OCI-LY7 (cell line): ENCODE results near the gene FGD3. TPM values are rescaled to one million over a fixed set of nuclear protein-coding genes. Genes with fewer than 3 reads are reported as not detected.
A peak's percentile ranks its signal among the peaks of the same experiment; 100 is the strongest.

ENCODE experiments used
- BruUV-seq: library from RNA; stranded (reverse); fragments of 400-500 nt; replicated peaks from 2 replicates; lab custom pipeline; 2021; lab: Mats Ljungman, UMichigan
- CTCF ChIA-PET: fragments of 300-600 bp; sonication (Branson Sonifier 250); formaldehyde crosslinking; loops from one replicate; lab custom pipeline; 2022; ENCODE audit warnings: antibody characterized with exemption; ENCODE audit not compliant: unreplicated experiment; lab: Charles Lee
- POLR2A ChIA-PET: fragments of 300-600 bp; sonication (Branson Sonifier 250); formaldehyde crosslinking; loops from one replicate; lab custom pipeline; 2022; ENCODE audit warnings: antibody characterized with exemption; lab: Charles Lee
- DNase-seq: peaks from one replicate; pipeline ENCODE4 v3.0.0-alpha.2; 2015; ENCODE audit warnings: low spot score
- H2AFZ ChIP-seq: fragments of 200-600 bp; sonication (generic), shearing (Covaris generic); 2 replicates; pipeline ENCODE4 v1.6.1; 2014; ENCODE audit warnings: mild to moderate bottlenecking, antibody characterized with exemption, low read length, moderate library complexity
- H3K27ac ChIP-seq: fragments of 200-600 bp; sonication (generic); 2 replicates; pipeline ENCODE4 v1.5.1; 2014; ENCODE audit warnings: mixed run types, low read depth, mild to moderate bottlenecking, moderate library complexity, low read length, inconsistent platforms; ENCODE audit not compliant: poor library complexity, severe bottlenecking
- H3K36me3 ChIP-seq: fragments of 200-600 bp; sonication (generic); 2 replicates; pipeline ENCODE4 v1.6.1; 2014; ENCODE audit warnings: mild to moderate bottlenecking, antibody characterized with exemption, low read length, moderate library complexity, mixed read lengths; ENCODE audit not compliant: insufficient read depth
- H3K4me1 ChIP-seq: fragments of 200-600 bp; sonication (generic); 2 replicates; pipeline ENCODE4 v1.5.1; 2014; ENCODE audit warnings: mild to moderate bottlenecking, low read length; ENCODE audit not compliant: insufficient read depth, poor library complexity, severe bottlenecking
- H3K4me2 ChIP-seq: fragments of 200-600 bp; sonication (generic); 2 replicates; pipeline ENCODE4 v1.6.1; 2014; ENCODE audit warnings: mild to moderate bottlenecking, low read length
- H3K4me3 ChIP-seq: fragments of 200-600 bp; sonication (generic); 2 replicates; pipeline ENCODE4 v1.5.1; 2014; ENCODE audit warnings: mild to moderate bottlenecking, low read depth, low read length; ENCODE audit not compliant: poor library complexity, severe bottlenecking
- H3K79me2 ChIP-seq: fragments of 200-600 bp; sonication (generic); 2 replicates; pipeline ENCODE4 v1.6.1; 2016; ENCODE audit warnings: low read depth, mild to moderate bottlenecking, low read length, moderate library complexity, mixed read lengths; ENCODE audit not compliant: insufficient read depth
- H3K9me2 ChIP-seq: fragments of 200-600 bp; sonication (generic); 2 replicates; pipeline ENCODE4 v1.6.1; 2016; ENCODE audit warnings: mild to moderate bottlenecking, low read length, mixed read lengths; ENCODE audit not compliant: insufficient read depth
- H3K9me3 ChIP-seq: fragments of 200-600 bp; sonication (generic); 2 replicates; pipeline ENCODE4 v1.6.1; 2014; ENCODE audit warnings: mild to moderate bottlenecking, mixed run types, low read length, mixed read lengths
- H4K20me1 ChIP-seq: fragments of 200-600 bp; sonication (generic); 2 replicates; pipeline ENCODE4 v1.6.1; 2014; ENCODE audit warnings: mild to moderate bottlenecking, antibody characterized with exemption, low read length, moderate library complexity, mixed read lengths; ENCODE audit not compliant: insufficient read depth
- CTCF ChIP-seq: fragments of 200-600 bp; sonication (generic); conservative IDR thresholded peaks from 2 replicates; pipeline ENCODE4 v1.5.1; 2014; ENCODE audit warnings: mild to moderate bottlenecking, antibody characterized with exemption, low read length, moderate library complexity, mixed read lengths
- EZH2phosphoT487 ChIP-seq: fragments of 200-600 bp; sonication (generic); IDR thresholded peaks from 2 replicates; pipeline ENCODE4 v1.6.1; 2018; ENCODE audit warnings: low read depth, borderline replicate concordance, mild to moderate bottlenecking, mixed run types, antibody characterized with exemption, low read length, moderate library complexity, mixed read lengths
- intact Hi-C: fragments of 100-400 bp; cut with micrococcal nuclease; formaldehyde crosslinking; loops from one replicate; pipeline ENCODE4 v1.10.0; 2022; ENCODE audit not compliant: unreplicated experiment
- total RNA-seq, 2 experiments: library from RNA; depleted of rRNA in 1 of 2; stranded (reverse); fragments of >200 nt in 1 of 2; shearing (Covaris generic) in 1 of 2; gene quantifications; 2 replicates each; pipeline ENCODE4 v1.2.3, GENCODE V29; 2014 to 2022

The FGD3 gene
- total RNA-seq, 2 experiments from 2014 or later = 22.1 to 22.9 TPM

DNA sequence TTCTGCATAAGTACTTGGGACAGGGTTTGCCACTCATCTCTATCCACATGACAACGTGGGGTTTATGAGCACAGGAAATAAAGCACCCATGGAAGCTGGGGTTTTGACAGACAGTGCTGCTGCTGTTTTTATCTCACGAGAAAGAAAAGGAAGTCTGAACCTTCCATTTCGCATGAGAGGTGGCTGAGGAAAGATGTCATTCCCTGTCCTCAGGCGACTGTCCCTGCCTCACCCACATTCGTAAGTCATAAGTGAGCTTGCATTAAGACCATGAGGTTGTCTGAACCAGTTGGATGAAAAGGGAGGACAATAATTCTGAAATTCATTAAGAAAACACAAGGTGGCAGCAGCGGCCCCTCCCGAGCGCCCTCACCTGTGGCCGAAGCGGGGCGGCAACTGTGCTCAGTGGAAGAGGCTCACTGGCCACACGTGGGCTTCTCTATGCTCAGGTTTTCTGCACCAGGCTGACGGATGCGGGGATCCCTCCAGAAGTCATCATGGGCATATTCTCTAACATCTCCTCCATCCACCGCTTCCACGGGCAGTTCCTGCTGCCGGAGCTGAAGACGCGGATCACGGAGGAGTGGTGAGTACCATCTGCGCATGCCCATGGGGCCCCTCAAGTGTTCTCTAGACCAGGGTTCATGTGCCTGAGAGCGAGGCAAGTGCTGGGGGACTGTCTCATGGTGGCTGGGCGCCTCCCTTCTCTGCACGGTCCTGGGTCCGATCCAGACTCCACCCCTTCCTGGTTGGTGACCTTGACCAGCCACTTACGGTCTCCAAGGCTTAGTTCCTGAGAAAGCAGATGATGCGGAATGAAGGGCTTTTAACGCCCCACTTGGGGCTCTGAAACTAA, 56.5 kb downstream of the FGD3 start:
- POLR2A ChIA-PET = interaction anchor here (0.5 to 2.2 kb wide), 5 partner anchors 22 to 1748 kb away, joined by 3 to 4 read pairs (median 3); no protein-coding TSS in a partner anchor
- Histone ChIP-seq H3K9me2 (no peaks in the 10 kb centered on the region), H3K27ac (no peak overlapping the region), H3K4me1 (peaks cover 8% of the 10 kb centered on the region), H3K4me2 (peak overlapping the region; percentile 40; the same call in 1 of the 2 replicates), H3K9me3 (peaks cover 14% of the 10 kb centered on the region), H3K79me2 (no peaks in the 10 kb centered on the region), H3K36me3 (peaks cover 29% of the 10 kb centered on the region), H3K4me3 (no peak overlapping the region), H4K20me1 (no peaks in the 10 kb centered on the region), H2AFZ (no peak overlapping the region)
- CTCF ChIA-PET = interaction anchor here (0.8 to 1.2 kb wide), 2 partner anchors 22 to 56 kb away, joined by 3 read pairs; no protein-coding TSS in a partner anchor
- no TSS peak for BruUV-seq
- intact Hi-C loops = loop anchor here (1.0 to 2.0 kb wide), 4 partner anchors 47 to 106 kb away; no protein-coding TSS in a partner anchor
- DNase-seq = peak; percentile 77
- TF ChIP-seq CTCF = peak; percentile 88
- TF ChIP-seq EZH2phosphoT487 = no peak

DNA sequence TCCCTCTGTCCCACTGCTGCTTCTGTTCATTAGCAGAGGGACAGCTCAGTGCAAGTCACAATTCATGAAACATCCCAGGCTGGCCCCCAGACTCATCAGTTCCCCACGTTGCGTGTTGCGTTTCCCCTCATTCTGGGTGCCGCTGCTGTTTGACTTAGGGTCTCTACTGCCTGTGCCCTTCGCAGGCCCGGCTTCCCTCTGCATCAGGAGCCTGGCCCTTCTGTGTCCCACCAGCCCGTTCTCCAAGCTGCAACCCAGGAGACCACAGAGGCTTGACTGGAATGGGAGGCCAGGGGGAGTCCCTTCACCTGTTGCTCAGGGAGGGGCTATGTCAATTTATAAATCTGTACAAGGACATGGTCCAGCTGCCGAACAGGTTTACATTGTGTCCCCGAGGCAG, 57.2 kb downstream of the FGD3 start:
- H3K9me2 ChIP-seq = no peaks in the 10 kb centered on the region
- ChIA-PET CTCF (interaction anchor here (0.8 kb wide), 1 partner anchor 21 kb away, joined by 3 read pairs; no protein-coding TSS in a partner anchor), POLR2A (interaction anchor here (1.2 to 2.2 kb wide), 3 partner anchors 23 to 60 kb away, joined by 3 to 4 read pairs (median 4); no protein-coding TSS in a partner anchor)
- BruUV-seq = no TSS peak
- no peak overlapping the region for H3K4me2 ChIP-seq
- H2AFZ ChIP-seq = no peak overlapping the region
- no peak overlapping the region for H3K4me3 ChIP-seq
- H3K4me1 ChIP-seq = peaks cover 8% of the 10 kb centered on the region
- H4K20me1 ChIP-seq = no peaks in the 10 kb centered on the region
- H3K27ac ChIP-seq = no peak overlapping the region
- no peak for DNase-seq
- H3K36me3 ChIP-seq = peaks cover 32% of the 10 kb centered on the region
- no peaks in the 10 kb centered on the region for H3K79me2 ChIP-seq
- TF ChIP-seq CTCF = no peak
- no peak for TF ChIP-seq EZH2phosphoT487
- H3K9me3 ChIP-seq = peaks cover 14% of the 10 kb centered on the region
- intact Hi-C loops = no loop called here
